Stimulated activated CD4-positive, alpha-beta T cell treated with anti-CD3 and anti-CD28 coated beads, Interleukin-1b, Interleukin-23, amount 100 ng/mL, for 4 hours (primary cell): ENCODE results near the gene TARBP2.

Experiments used
- DNase-seq, 2 donors: peaks; one replicate each; pipeline ENCODE4 v3.0.0-alpha.2; 2020; ENCODE audit warnings: low read depth in 2 of 2

Gene TARBP2

GRCh38 chr12:53495903-53496751, 5.0 kb upstream of the TARBP2 start:
- DNase-seq, result no peak

- no peak for DNase-seq
Measured at GRCh38 chr12:53496752-53497032, 4.4 kb upstream of the TARBP2 start.

- DNase-seq, result no peak
Measured at GRCh38 chr12:53497461-53497860, 3.6 kb upstream of the TARBP2 start.

- DNase-seq, result no peak
Measured at GRCh38 chr12:53498235-53498630, 2.9 kb upstream of the TARBP2 start.

- peak; percentile 25 to 51 for DNase-seq
Measured at GRCh38 chr12:53499266-53500141, 1.6 kb upstream of the TARBP2 start, which contains the start of gene MAP3K12. MAP3K12 (minus strand) TSS chr12:53499458; CDS start chr12:53487391, 12,067 bp downstream.

GRCh38 chr12:53500142-53500775, 824 bp upstream of the TARBP2 start:
- DNase-seq, result no peak

GRCh38 chr12:53501615-53502181, 615 bp downstream of the TARBP2 start:
- DNase-seq, result no peak

- no peak for DNase-seq
Measured at GRCh38 chr12:53502331-53502730, 1.2 kb downstream of the TARBP2 start.

GRCh38 chr12:53502983-53503728, 2.1 kb downstream of the TARBP2 start:
- DNase-seq, result no peak

GRCh38 chr12:53504004-53504920, 3.2 kb downstream of the TARBP2 start:
- DNase-seq, result no peak

- DNase-seq, result no peak
Measured at GRCh38 chr12:53505086-53505485, 4.0 kb downstream of the TARBP2 start.

- DNase-seq, result no peak
Measured at GRCh38 chr12:53505555-53506449, 4.7 kb downstream of the TARBP2 start.

GRCh38 chr12:53506450-53506785, 5.3 kb downstream of the TARBP2 start:
- no peak for DNase-seq

- no peak for DNase-seq
Measured at GRCh38 chr12:53506881-53507602, 6.0 kb downstream of the TARBP2 start, which contains the start of gene NPFF. NPFF (minus strand) TSS chr12:53507484; CDS start chr12:53507474, 10 bp downstream.

GRCh38 chr12:53507603-53507885, 6.5 kb downstream of the TARBP2 start:
- DNase-seq, result no peak

- DNase-seq, result peak; percentile 75 to 80
Measured at GRCh38 chr12:53508534-53509170, 7.6 kb downstream of the TARBP2 start.

GRCh38 chr12:53510181-53510812, 9.2 kb downstream of the TARBP2 start:
- no peak for DNase-seq
